C1 segment of cervical spinal cord (tissue), 14 donors: ENCODE measurements around the gene LRFN4.

ENCODE experiments used
- DNase-seq, 14 donors: peaks; one replicate each; lab custom pipeline; 2025; lab: John Stamatoyannopoulos, UW

The LRFN4 gene

GRCh38 chr11:66870616-66871520 lies 14.0 kb downstream of the LRFN4 start:
- DNase-seq: no peak

DNA sequence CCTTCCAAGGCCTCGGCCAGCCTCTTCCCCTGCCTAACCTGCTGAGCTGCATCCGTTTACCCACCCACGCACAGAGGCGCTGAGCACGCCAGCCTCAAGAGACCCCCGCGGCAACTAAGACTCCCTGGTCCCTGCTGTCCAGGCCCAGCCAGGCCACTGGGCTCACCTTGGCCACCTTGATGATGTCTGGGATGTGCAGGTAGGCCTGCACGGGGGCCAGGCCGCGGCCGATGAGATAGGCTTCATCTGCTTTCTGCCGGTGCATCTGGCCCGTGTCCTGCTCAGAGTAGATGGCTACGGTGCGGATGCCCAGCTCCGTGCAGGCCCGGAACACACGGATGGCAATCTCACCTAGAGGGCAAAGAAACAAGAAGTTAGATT lies 14.6 kb downstream of the LRFN4 start:
- no peak for DNase-seq

GRCh38 chr11:66874232-66874631 lies 17.4 kb downstream of the LRFN4 start:
- no peak for DNase-seq

DNA sequence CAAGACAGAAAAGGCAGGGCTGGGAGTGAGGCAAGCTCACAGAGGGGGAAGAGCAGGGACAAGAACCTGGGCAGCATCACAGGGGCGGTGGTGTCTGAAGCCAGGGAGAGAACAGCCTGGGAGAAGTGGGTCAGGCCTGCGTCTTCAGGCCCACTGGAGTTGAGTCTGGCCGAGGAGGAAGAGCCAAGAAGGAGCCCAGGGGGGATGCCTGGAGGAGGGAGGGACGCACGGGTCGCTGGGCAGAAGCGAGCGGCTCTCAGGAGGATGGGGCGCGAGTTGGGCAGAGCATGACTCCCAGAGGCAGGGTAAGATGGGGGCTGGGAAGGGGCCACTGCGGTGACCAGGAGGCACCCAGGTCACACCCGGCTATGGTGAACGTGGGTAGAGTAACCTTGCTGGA lies 18.5 kb downstream of the LRFN4 start:
- no peak for DNase-seq

- DNase-seq: no peak
These were observed 20.9 kb downstream of the LRFN4 start for GRCh38 chr11:66877588-66878385.

DNA sequence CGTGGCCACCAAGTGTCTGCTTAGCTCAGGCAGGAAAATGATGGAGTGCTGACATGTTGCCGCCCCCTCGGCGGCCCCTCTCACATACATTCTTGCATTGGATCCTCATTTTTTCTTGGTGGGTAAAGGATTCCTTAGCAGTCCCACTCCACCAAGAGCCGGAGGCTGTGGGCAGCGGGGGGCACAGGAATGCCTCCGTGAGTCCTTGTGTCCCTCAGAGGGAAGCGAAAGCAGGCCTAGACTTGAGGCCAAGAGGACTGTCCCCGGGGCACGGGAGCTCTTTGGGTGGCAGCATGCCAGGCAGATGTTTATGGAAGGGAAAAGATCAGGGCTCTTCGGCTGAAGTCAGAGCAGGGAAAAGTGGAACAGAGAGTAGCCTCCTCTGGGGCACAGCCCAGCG lies 21.6 kb downstream of the LRFN4 start:
- no peak for DNase-seq

GRCh38 chr11:66879000-66879399 lies 22.1 kb downstream of the LRFN4 start:
- no peak for DNase-seq

DNA sequence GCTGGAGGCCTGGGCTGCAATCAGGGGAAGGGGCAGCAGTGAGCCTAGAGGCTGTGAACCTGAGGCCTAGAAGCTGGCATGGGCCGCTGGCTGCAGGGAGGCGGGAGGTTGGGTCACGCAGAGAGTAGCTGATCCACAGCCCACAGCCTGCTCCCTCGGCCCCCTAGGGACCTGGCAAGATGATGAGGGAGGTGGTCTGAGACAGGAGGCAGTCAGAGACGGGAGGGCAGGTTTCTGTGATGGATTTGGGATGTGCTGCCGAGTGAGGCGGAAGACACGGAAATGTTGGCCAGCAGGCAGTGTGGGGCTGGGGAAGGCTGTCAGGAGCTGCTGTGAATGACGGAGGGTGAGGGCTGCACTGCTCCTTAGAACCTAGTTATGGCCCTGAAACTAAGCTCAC lies 22.7 kb downstream of the LRFN4 start:
- peak in 1 of 14 donors; percentile 41 for DNase-seq

DNA sequence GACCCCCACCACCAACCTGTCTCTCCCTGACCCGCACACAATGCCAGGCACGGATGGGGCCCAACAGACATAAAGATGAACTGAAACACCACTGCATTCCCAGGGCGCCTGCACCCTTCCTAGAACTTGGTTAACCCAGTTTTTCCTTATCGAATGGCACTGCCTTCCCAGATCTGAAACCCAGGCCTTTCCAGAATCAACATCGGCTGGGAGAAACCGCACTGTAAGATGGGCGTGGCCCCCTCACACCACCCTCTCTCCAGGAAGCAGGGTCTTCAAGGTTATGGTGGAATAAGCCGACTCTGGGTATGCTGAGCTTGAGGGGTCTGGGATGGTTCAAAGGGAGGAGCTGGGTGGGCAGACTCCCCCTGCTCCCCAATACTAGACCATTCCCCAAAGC lies 23.1 kb downstream of the LRFN4 start:
- DNase-seq: no peak

GRCh38 chr11:66880496-66881450 lies 23.9 kb downstream of the LRFN4 start:
- DNase-seq: peak in 10 of 14 donors; percentile 22 to 74 (median 39)

DNA sequence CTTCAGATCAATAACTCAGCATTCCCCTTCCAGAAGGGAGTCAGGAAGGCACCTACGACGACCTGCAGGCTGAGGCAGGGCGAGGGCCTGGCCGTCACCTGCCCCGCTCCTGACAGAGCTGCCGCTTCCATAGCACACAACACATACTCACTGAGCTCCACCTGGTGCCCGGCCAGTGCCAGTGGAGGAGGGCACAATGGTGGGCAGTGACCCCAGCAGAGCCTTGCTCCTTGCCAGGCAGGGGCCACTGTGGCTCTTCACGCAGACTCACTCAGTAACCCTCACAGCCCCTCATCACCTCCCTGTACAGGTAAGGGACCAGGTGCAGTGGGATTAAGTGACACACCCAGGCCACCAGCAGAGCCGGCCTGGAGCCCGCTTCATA lies 24.6 kb downstream of the LRFN4 start:
- DNase-seq: peak in 1 of 14 donors; percentile 43

DNA sequence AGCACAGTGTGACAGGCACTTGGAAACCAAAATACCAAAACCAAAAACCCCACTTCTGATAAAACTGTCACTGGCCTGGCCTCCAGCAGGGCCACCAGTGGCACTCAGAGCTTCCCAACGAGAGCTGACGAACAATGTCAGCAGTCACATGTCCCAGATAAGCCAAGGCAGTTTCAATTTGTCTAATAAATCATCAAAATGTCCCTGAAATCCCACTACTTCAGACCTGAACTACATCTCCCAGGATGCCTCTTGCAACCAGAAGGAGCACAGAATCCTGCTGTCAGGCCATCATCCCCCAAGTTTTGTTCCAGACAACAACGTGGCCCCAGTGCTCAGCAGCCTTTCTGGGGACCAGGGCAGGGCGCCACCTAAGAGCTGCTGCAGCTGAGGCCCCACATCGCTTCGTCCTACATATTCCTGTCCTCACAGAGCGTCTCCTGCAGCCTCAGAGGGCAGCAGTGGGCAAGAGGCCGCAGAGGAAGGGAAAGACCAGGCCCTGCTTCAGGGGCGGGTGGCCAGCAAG lies 25.1 kb downstream of the LRFN4 start:
- DNase-seq: peak in 4 of 14 donors; percentile 43 to 68 (median 62)

DNA sequence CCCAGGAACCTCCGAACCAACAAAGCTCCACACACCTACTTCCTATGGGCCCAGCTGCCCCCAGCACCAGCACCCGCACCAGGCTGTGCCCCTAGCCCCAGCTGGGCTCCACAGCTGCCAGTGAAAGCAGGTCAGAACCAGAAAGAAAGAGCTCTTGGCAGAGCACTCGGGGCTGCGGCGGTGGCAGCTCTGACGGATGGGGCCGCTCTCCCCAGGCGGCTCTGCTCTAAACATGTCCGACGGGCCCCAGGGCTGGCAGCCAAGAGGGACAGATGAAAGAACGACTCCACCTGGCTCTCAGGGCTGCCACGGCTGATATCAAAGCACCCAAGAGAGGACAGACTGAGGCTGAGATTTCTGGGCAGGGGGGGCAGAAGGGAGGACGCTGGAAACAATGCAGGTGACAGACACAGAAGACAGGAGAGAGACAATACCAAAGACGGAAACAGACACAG lies 25.7 kb downstream of the LRFN4 start:
- DNase-seq: peak in 12 of 14 donors; percentile 25 to 85 (median 71)

DNA sequence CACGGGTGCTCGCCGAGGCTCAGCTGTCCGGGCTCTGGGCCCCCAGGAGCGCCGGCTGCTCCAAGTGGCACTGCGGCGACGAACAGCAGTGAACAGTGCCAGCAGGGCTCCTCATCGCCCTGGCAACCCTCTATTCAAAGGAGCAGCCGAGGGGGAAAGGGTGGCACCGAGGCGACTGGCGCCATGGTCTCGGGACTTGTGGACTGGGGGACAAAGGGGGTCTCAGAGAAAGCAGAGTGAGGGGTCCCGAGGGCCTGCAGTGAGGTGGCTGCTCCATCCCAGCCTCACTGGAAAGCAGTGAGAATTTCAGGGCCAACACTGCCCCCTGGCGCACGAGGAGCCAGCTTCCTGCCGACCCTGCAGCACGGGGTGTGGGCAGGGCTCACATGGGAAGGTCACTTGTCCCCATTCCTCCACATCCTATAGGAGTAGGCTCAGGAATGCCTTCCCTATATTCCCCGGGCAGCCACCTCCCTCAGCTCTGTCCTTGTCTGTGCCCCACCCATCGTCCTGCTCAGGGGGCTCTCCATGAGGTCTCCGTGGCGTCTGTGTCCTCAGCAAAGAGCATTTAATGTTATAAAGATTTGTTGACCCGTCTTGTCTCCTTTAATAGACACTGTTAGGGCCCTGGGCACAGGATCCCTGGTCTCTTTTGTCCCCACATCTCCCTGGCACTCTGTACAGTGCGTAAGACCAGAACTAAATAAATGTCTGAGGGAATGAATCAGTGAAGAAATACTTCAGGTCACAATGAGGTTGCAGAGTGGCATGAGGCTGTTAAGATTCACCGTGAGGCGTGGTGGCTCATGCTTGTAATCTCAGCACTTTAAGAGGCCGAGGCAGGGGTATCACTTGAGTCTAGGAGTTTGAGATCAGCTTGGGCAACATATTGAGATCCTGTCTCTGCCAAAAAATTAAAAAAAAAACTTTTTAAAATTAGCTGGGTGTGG lies 26.4 kb downstream of the LRFN4 start:
- DNase-seq: peak in 12 of 14 donors; percentile 45 to 88 (median 75)

DNA sequence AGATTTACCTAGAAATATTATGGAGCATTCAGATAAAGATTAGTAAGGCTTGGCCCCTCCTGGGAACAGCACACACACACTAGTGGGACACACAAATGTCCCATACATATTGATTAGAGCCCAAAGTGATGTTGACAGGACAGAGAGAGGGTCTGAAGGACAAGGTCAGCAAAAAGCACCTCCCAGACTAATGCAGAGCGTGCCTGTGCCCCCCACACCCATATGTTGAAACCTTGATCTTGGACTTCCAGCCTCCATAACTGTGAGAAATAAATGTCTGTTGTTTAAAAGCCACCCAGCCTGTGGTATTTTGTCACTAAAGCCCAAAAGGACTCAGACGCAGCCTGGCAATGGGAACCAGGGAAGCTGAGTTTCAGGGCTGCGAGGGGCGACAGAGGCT lies 27.6 kb downstream of the LRFN4 start:
- DNase-seq: no peak

DNA sequence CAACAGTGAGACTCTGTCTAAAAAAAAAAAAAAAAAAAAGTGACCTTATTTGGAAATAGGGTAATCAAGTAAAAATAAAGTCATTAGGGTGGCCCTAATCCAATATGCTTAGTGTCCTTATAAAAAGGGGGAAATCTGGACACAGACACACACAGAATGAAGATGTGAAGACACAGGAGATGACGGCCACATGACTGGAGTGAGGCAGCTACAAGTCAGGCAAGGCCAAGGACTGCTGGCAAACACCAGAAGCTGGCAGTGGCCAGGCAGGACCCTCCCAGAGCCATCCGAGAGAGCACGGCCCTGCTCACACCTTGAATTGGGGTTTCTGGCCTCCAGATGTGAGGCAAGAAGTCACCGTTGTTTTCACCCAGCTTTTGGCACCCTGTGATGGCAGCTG lies 28.6 kb downstream of the LRFN4 start:
- peak in 2 of 14 donors; percentile 19 to 33 for DNase-seq

DNA sequence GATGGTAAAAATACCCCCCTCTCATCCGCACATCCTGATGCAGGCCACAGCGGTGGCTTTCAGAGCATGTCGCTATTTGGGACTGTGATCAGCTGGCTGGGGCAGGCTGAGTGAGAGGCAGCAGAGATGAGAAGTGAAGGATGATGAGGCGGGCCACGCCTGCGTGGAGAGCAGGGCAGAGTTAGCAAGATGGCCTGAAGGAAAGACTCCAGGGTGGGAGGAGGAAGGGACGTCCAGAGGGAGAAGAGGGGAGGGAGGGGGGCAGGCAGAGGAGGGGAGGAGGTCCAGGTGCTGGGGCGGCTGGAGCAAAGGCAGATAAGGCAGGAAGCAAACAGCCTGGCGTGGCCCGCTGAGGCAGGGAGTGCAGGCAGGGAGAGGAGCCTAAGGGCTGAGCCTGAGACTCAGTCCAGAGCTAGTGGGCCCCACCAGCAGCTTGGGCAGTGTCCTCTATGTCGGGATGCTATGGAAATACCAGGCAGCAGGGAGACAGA lies 29.1 kb downstream of the LRFN4 start:
- no peak for DNase-seq

DNA sequence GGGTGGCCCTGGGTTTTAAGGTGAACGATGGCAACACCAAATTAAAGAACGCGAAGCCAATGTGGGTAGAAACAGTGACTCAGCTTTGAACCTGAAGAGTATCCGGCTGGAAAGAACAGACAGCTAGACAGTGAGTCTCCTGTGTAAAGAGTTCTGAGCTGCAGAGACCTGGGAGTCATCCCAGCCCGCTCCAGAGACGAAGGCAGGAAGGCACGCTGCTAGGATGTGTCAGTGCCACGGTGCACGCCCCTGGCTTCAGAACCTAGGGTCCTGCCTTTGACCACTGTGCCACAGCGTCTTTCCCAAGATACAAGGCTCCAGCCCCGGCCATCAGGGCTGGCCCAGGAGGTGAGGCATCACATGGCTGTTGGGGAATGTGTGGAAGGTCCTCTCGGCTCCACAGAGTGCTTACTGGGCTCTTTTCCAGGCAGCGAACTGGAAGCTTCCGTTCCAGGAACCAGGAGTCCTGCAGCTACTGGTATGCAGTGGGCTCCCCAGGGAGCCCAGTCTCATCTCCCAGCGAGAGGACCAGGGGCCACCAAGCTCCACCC lies 29.9 kb downstream of the LRFN4 start:
- no peak for DNase-seq

- no peak for DNase-seq
These were observed 30.7 kb downstream of the LRFN4 start for GRCh38 chr11:66887526-66887925.
